NT2/D1 (cell line): ENCODE results near the gene USP6NL.

ENCODE experiments used
- SUZ12 ChIP-seq: IDR thresholded peaks from 2 replicates; pipeline ENCODE4 v1.6.1; 2011; ENCODE audit not compliant: insufficient read length, insufficient read depth; ENCODE audit errors: extremely low read depth
- YY1 ChIP-seq: IDR thresholded peaks from 2 replicates; pipeline ENCODE4 v1.6.1; 2011; ENCODE audit not compliant: insufficient read length, insufficient read depth
- ZNF274 ChIP-seq: IDR thresholded peaks from 2 replicates; pipeline ENCODE4 v1.6.1; 2011; ENCODE audit warnings: mild to moderate bottlenecking, low read depth, low read length

- TF ChIP-seq YY1 (no peak), ZNF274 (no peak), SUZ12 (no peak)
Observed at GRCh38 chr10:11478807-11479206, 132.6 kb downstream of the USP6NL start.
